Liver (tissue), 3 donors: Measurements from ENCODE around the gene CFTR.

Experiments used
- CTCF ChIP-seq: fragments of 150-350 bp; IDR thresholded peaks from 2 replicates; pipeline ENCODE4 v1.5.1; 2017; ENCODE audit warnings: improper control_type of control experiment, low read depth, low read length; ENCODE audit not compliant: missing input control
- EGR1 ChIP-seq, 2 donors: IDR thresholded peaks; 2 replicates each; pipeline ENCODE4 v1.6.1; 2016 to 2018; ENCODE audit warnings: antibody characterized with exemption in 2 of 2, low read depth in 2 of 2
- GABPA ChIP-seq, 2 donors: IDR thresholded peaks in 1 of 2; conservative IDR thresholded peaks in 1 of 2; 2 replicates each; pipeline ENCODE4 v1.6.1; 2016; ENCODE audit warnings: antibody characterized with exemption in 2 of 2, mild to moderate bottlenecking in 1 of 2, moderate library complexity in 1 of 2
- JUND ChIP-seq, 2 donors: IDR thresholded peaks; 2 replicates each; pipeline ENCODE4 v1.6.1; 2016; ENCODE audit warnings: antibody characterized with exemption in 2 of 2
- NR2F2 ChIP-seq: IDR thresholded peaks from 2 replicates; pipeline ENCODE4 v1.6.1; 2016; ENCODE audit warnings: antibody characterized with exemption
- REST ChIP-seq: IDR thresholded peaks from 2 replicates; pipeline ENCODE4 v1.6.1; 2016; ENCODE audit warnings: antibody characterized with exemption, mild to moderate bottlenecking
- RXRA ChIP-seq, 2 donors: IDR thresholded peaks; 2 replicates each; pipeline ENCODE4 v1.6.1; 2017 to 2018; ENCODE audit warnings: antibody characterized with exemption in 2 of 2, mild to moderate bottlenecking in 1 of 2
- TAF1 ChIP-seq: conservative IDR thresholded peaks from 2 replicates; pipeline ENCODE4 v1.6.1; 2016; ENCODE audit warnings: antibody characterized with exemption, mild to moderate bottlenecking
- YY1 ChIP-seq: IDR thresholded peaks from 2 replicates; pipeline ENCODE4 v1.6.1; 2016; ENCODE audit warnings: antibody characterized with exemption, mild to moderate bottlenecking
- TF ChIP-seq, protein P1 (sequence below): IDR thresholded peaks from 2 replicates; pipeline ENCODE4 v1.6.1; 2016; ENCODE audit warnings: antibody characterized with exemption
- TF ChIP-seq, protein P2 (sequence below): IDR thresholded peaks from 2 replicates; pipeline ENCODE4 v1.6.1; 2016; ENCODE audit warnings: antibody characterized with exemption
- TF ChIP-seq, protein P3 (sequence below): IDR thresholded peaks from 2 replicates; pipeline ENCODE4 v1.6.1; 2016; ENCODE audit warnings: antibody characterized with exemption
- donor health status: healthy.
- donor health status: healthy.

- no peak for TF ChIP-seq CTCF
- TF ChIP-seq, protein P1, sequence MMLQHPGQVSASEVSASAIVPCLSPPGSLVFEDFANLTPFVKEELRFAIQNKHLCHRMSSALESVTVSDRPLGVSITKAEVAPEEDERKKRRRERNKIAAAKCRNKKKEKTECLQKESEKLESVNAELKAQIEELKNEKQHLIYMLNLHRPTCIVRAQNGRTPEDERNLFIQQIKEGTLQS: no peak
- no peak for TF ChIP-seq REST
- TF ChIP-seq, protein P2, sequence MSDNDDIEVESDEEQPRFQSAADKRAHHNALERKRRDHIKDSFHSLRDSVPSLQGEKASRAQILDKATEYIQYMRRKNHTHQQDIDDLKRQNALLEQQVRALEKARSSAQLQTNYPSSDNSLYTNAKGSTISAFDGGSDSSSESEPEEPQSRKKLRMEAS: no peak
- no peak for TF ChIP-seq GABPA (IDR thresholded peaks at IDR 0.05 in 1 of 2, conservative IDR thresholded peaks at IDR 0.05 in 1 of 2)
- TF ChIP-seq TAF1: no peak
- TF ChIP-seq EGR1 (IDR thresholded peaks at IDR 0.05; ENCODE audit: low read depth in 2 of 2): no peak
- no peak for TF ChIP-seq JUND (IDR thresholded peaks at IDR 0.05)
- no peak for TF ChIP-seq NR2F2
- TF ChIP-seq, protein P3, sequence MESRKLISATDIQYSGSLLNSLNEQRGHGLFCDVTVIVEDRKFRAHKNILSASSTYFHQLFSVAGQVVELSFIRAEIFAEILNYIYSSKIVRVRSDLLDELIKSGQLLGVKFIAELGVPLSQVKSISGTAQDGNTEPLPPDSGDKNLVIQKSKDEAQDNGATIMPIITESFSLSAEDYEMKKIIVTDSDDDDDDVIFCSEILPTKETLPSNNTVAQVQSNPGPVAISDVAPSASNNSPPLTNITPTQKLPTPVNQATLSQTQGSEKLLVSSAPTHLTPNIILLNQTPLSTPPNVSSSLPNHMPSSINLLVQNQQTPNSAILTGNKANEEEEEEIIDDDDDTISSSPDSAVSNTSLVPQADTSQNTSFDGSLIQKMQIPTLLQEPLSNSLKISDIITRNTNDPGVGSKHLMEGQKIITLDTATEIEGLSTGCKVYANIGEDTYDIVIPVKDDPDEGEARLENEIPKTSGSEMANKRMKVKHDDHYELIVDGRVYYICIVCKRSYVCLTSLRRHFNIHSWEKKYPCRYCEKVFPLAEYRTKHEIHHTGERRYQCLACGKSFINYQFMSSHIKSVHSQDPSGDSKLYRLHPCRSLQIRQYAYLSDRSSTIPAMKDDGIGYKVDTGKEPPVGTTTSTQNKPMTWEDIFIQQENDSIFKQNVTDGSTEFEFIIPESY: no peak
- TF ChIP-seq YY1: no peak
- no peak for TF ChIP-seq RXRA (IDR thresholded peaks at IDR 0.05)
Measured at GRCh38 chr7:117446220-117446815, 33.5 kb upstream of the CFTR start.
